Astrocyte of the spinal cord (primary cell): ENCODE results near the gene PLXNC1.
"Not testable (repeated sequence)": the region's sequence is repeated elsewhere in the genome, so short reads cannot be mapped to it uniquely, and the experiment has no call there.

Experiments
- DNase-seq: peaks from one replicate; pipeline ENCODE4 v3.0.0; 2011; ENCODE audit warnings: low read depth, low spot score
- H3K4me3 ChIP-seq: 2 replicates; pipeline ENCODE4 v1.5.1; 2011; ENCODE audit warnings: low read depth, mild to moderate bottlenecking, low read length, moderate library complexity
- CTCF ChIP-seq: IDR thresholded peaks from 2 replicates; pipeline ENCODE4 v1.5.1; 2012; ENCODE audit warnings: low read depth, mild to moderate bottlenecking, low read length, inconsistent platforms
- in situ Hi-C: cut with HindIII; loops from 2 replicates; pipeline ENCODE4 v1.10.0; 2017; ENCODE audit warnings: low sequenced_read_pairs

Gene PLXNC1

DNA sequence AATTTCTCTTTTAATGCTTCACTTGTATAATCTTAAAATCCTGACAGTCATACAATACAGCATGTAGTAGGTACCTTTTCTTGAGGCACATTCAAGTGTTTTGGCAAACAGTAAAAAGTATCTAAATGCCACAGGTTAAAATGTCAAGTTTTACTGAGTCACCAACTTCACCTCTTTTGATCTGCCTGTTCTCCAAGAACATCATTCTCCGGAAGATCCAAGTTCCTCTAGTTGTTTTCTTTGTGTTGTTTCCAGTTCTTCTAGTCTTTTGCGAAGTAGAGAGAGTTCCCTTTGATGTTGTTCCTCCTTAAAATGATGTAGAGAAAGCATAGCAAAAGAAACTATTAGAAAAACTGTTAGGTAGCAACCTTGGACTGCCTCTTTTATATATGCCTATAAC is 160.2 kb downstream of the PLXNC1 start:
- DNase-seq, result peak; percentile 79
- TF ChIP-seq CTCF, result no peak
- in situ Hi-C loops, result no loop called here
- no peak overlapping the region for H3K4me3 ChIP-seq

- DNase-seq, result no peak
- H3K4me3 ChIP-seq, result no peak overlapping the region
- TF ChIP-seq CTCF, result no peak
- in situ Hi-C loops, result no loop called here
These were observed 161.0 kb downstream of the PLXNC1 start for GRCh38 chr12:94309373-94309772.

- no peak for TF ChIP-seq CTCF
- no peak overlapping the region for H3K4me3 ChIP-seq
- DNase-seq, result no peak
- in situ Hi-C loops, result no loop called here
These were observed 164.0 kb downstream of the PLXNC1 start for GRCh38 chr12:94312378-94312777.

DNA sequence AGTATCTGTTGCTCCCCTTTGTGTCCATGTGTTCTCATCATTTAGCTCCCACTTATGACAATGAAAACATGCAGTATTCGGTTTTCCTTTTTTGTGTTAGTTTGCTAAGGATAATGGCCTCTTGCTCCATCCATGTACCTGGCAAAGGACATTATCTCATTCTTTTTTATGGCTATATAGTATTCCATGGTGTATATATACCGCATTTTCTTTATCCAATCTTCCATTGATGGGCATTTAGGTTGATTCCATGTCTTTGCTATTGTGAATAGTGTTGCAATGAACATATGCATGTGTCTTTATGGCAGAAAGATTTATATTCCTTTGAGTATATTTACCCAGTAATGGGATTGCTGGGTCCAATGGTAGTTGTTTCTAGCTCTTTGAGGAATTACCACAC is 168.2 kb downstream of the PLXNC1 start:
- H3K4me3 ChIP-seq, in situ Hi-C loops, DNase-seq: not testable (repeated sequence)

DNA sequence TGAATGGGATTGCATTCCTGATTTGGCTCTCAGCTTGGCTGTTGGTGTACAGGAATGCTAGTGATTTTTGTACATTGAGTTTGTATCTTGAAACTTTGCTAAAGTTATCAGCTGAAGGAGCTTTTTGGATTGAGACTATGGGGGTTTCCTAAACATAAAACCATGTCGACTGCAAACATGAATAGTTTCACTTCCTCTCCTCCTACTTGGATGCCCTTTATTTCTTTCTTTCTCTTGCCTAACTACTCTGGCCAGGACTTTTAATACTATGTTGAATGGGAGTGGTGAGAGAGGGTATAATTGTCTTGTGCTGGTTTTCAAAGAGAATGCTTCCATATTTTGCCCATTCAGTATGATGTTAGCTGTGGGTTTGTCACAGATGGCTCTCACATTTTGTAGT is 169.8 kb downstream of the PLXNC1 start:
- TF ChIP-seq CTCF, result no peak
- in situ Hi-C loops, result no loop called here
- DNase-seq, result no peak
- no peak overlapping the region for H3K4me3 ChIP-seq

DNA sequence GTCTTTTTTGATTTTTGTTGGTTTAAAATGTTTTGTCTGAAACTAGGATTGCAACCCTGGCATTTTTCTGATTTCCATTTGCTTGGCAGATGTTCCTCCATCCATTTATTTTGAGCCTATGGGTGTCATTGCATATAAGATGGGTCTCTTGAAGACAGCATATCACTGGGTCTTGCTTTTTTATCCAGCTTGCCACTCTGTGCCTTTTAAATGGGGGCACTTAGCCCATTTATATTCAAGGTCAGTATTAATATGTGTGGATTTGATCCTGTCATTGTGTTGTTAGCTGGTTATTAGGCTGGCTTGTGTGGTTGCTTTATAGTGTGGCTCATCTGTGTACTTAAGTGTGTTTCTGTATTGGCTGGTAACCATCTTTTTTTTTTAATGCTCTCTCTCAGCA is 171.7 kb downstream of the PLXNC1 start:
- no peak overlapping the region for H3K4me3 ChIP-seq
- no peak for TF ChIP-seq CTCF
- in situ Hi-C loops, result no loop called here
- DNase-seq, result no peak

DNA sequence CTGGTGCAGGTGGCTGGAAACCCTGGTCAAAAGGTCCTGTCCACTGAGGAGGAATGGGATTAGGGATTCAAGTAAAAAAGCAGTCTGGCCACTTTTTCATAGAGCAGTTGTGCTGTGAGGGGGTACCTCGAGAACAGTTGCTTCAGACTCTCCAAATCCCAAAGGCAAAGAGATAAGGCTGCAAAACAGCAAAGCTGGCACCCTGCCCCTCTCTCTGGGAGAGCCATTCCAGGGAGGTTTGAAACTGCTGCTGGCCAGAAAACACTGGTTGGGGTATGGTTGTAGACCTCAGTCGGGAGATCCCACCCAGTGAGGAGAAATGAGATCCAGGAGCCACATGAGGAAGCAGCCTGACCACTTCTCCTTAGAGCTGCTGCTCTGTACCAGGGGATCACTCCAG is 174.0 kb downstream of the PLXNC1 start:
- in situ Hi-C loops, result no loop called here
- TF ChIP-seq CTCF, result no peak
- no peak overlapping the region for H3K4me3 ChIP-seq
- no peak for DNase-seq
